Common myeloid progenitor, CD34-positive (primary cell): ENCODE measurements around the gene GOSR2.
"Not testable (repeated sequence)": the region's sequence is repeated elsewhere in the genome, so short reads cannot be mapped to it uniquely, and the experiment has no call there.

Source experiments
- CTCF ChIA-PET: fragments of 350-600 bp; sonication (Branson Sonifier 250); formaldehyde crosslinking; loops from one replicate; lab custom pipeline; 2021; ENCODE audit warnings: antibody characterized with exemption; lab: Charles Lee
- POLR2A ChIA-PET: fragments of 350-600 bp; sonication (Branson Sonifier 250); formaldehyde crosslinking; loops from one replicate; lab custom pipeline; 2021; ENCODE audit warnings: antibody characterized with exemption; lab: Charles Lee
- DNase-seq, 3 donors: peaks; one replicate each; pipeline versions ENCODE4 v3.0.0 to v3.0.0-alpha.2; 2013
- H3K27ac ChIP-seq, 2 experiments: 1 replicate in 1 of 2; 2 replicates in 1 of 2; pipeline ENCODE4 v1.7.0; 2013; ENCODE audit warnings: inconsistent platforms in 2 of 2, low read length in 2 of 2, mild to moderate bottlenecking in 2 of 2, low read depth in 1 of 2, moderate library complexity in 1 of 2; ENCODE audit not compliant: severe bottlenecking in 2 of 2, insufficient read depth in 1 of 2, poor library complexity in 1 of 2
- H3K27me3 ChIP-seq, 5 experiments: replicated peaks in 2 of 5; 1 replicate in 3 of 5; 2 replicates in 2 of 5; pipeline versions ENCODE4 v1.6.1 to v1.7.0; 2013; ENCODE audit warnings: low read length in 4 of 5, mild to moderate bottlenecking in 2 of 5, moderate library complexity in 2 of 5, inconsistent platforms in 1 of 5; ENCODE audit not compliant: insufficient read depth in 5 of 5, control insufficient read depth in 4 of 5
- H3K36me3 ChIP-seq, 4 experiments: 1 replicate in 2 of 4; 2 replicates in 2 of 4; pipeline versions ENCODE4 v1.6.1 to v1.7.0; 2013; ENCODE audit warnings: low read length in 3 of 4, control low read depth in 1 of 4, mild to moderate bottlenecking in 1 of 4; ENCODE audit not compliant: control insufficient read depth in 4 of 4, insufficient read depth in 4 of 4
- H3K4me1 ChIP-seq, 4 experiments: 1 replicate in 3 of 4; 2 replicates in 1 of 4; pipeline versions ENCODE4 v1.6.1 to v1.7.1; 2013; ENCODE audit warnings: low read length in 3 of 4, mild to moderate bottlenecking in 3 of 4, control low read depth in 1 of 4, inconsistent platforms in 1 of 4, moderate library complexity in 1 of 4; ENCODE audit not compliant: control insufficient read depth in 4 of 4, insufficient read depth in 4 of 4; ENCODE audit errors: control extremely low read depth in 1 of 4
- H3K4me3 ChIP-seq, 7 experiments: 1 replicate in 4 of 7; 2 replicates in 3 of 7; pipeline versions ENCODE4 v1.5.1 to v1.7.0; 2013; ENCODE audit warnings: mild to moderate bottlenecking in 7 of 7, low read length in 6 of 7, moderate library complexity in 6 of 7, inconsistent platforms in 2 of 7, low read depth in 2 of 7, control low read depth in 1 of 7; ENCODE audit not compliant: insufficient read depth in 4 of 7, control insufficient read depth in 1 of 7; ENCODE audit errors: extremely low read depth in 1 of 7
- H3K9me3 ChIP-seq, 5 experiments: 1 replicate in 4 of 5; 2 replicates in 1 of 5; pipeline versions ENCODE4 v1.6.1 to v1.7.1; 2013; ENCODE audit warnings: low read length in 4 of 5, mild to moderate bottlenecking in 2 of 5, inconsistent platforms in 1 of 5, low read depth in 1 of 5, moderate library complexity in 1 of 5; ENCODE audit not compliant: control insufficient read depth in 4 of 5, insufficient read depth in 2 of 5; ENCODE audit errors: control extremely low read depth in 1 of 5
- WGBS: methylation state at CpG from one replicate; pipeline ENCODE4 v1.1.5; 2013; ENCODE audit not compliant: insufficient coverage; 5-methylcytosine and 5-hydroxymethylcytosine counted together

Gene GOSR2

GRCh38 chr17:46983782-46984181 is 60.8 kb downstream of the GOSR2 start:
- Histone ChIP-seq H3K9me3 (no peaks in the 10 kb centered on the region), H3K36me3 (no peaks in the 10 kb centered on the region), H3K4me1 (peaks cover 0 to 8% (median 7%) of the 10 kb centered on the region in 4 experiments), H3K4me3 (no peak overlapping the region), H3K27ac (no peak overlapping the region), H3K27me3 (peaks cover 0 to 31% (median 6%) of the 10 kb centered on the region in 5 experiments)
- CTCF ChIA-PET = no interaction called here
- no peak for DNase-seq
- POLR2A ChIA-PET = no interaction called here
- WGBS = 77% methylated on average over 5 of the region's 6 CpGs

DNA sequence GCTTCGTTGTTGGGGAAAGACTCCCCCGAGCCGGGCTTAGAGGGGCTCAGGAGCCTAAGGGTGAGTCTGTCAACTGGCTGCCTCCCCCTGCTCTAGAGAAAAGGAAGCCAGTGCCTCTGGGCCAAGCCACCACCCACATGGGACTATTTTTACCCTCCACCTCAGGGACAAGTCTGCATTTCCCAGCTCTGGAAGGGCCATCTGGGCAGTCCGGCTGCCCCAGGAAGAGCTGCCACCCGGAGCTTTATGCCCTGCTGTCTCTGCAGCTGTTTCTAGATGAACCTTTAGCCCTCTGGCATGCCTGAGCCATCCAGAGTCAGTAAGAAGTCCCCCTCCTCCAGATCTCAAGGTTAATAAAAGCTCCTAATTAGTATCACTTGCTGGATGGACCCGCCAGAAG is 61.4 kb downstream of the GOSR2 start:
- no peak overlapping the region for H3K27ac ChIP-seq
- no peaks in the 10 kb centered on the region for H3K36me3 ChIP-seq
- POLR2A ChIA-PET = no interaction called here
- peaks cover 0 to 25% (median 5%) of the 10 kb centered on the region in 5 experiments for H3K27me3 ChIP-seq
- no peak for DNase-seq
- 45% methylated on average over 4 of the region's 6 CpGs for WGBS
- H3K4me1 ChIP-seq = peaks cover 0 to 2% (median 2%) of the 10 kb centered on the region in 4 experiments
- H3K9me3 ChIP-seq = no peaks in the 10 kb centered on the region
- no peak overlapping the region for H3K4me3 ChIP-seq
- CTCF ChIA-PET = no interaction called here

DNA sequence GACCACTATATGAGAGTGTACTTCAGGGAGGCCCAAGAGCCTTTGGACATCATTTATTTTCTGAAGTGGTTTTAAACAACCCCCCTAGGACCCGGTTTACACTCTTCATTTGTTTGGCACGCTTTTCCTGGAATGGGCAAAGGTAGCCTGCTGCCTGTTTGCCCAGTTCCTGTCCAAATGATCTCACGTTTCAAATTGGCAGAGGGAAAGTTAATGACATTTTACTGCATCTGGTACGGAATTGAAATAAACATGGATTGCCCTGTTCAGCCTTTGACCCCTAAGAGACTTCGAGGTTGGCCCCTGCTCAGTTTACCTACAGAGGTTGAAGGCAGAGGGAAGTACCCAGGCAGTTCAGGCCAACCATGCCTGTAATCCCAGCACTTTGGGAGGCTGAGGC is 61.9 kb downstream of the GOSR2 start:
- Histone ChIP-seq H3K9me3 (no peaks in the 10 kb centered on the region), H3K36me3 (no peaks in the 10 kb centered on the region), H3K27me3 (peaks cover 0 to 20% (median 3%) of the 10 kb centered on the region in 5 experiments), H3K4me3 (no peak overlapping the region), H3K27ac (no peak overlapping the region), H3K4me1 (no peaks in the 10 kb centered on the region)
- DNase-seq = no peak
- POLR2A ChIA-PET = no interaction called here
- CTCF ChIA-PET = no interaction called here
- WGBS = 96% methylated on average over 5 of the region's 5 CpGs

GRCh38 chr17:46986366-46986765 is 63.4 kb downstream of the GOSR2 start:
- no peak overlapping the region for H3K4me3 ChIP-seq
- no peaks in the 10 kb centered on the region for H3K9me3 ChIP-seq
- ChIA-PET CTCF (interaction anchor here (2.0 kb wide), 1 partner anchor 44 kb away, joined by 6 read pairs; no protein-coding TSS in a partner anchor), POLR2A (no interaction called here)
- no peaks in the 10 kb centered on the region for H3K36me3 ChIP-seq
- 95% methylated on average over 6 of the region's 7 CpGs for WGBS
- DNase-seq = no peak
- H3K27me3 ChIP-seq = peaks cover 0 to 7% (median 3%) of the 10 kb centered on the region in 5 experiments
- H3K27ac ChIP-seq = no peak overlapping the region
- no peaks in the 10 kb centered on the region for H3K4me1 ChIP-seq

GRCh38 chr17:46987927-46988326 is 65.0 kb downstream of the GOSR2 start:
- H3K36me3 ChIP-seq, POLR2A ChIA-PET, H3K4me3 ChIP-seq, H3K9me3 ChIP-seq, CTCF ChIA-PET, H3K4me1 ChIP-seq, DNase-seq, H3K27ac ChIP-seq, H3K27me3 ChIP-seq: not testable (repeated sequence)
- 100% methylated on average over 5 of the region's 5 CpGs for WGBS

GRCh38 chr17:46989637-46990431 is 66.9 kb downstream of the GOSR2 start:
- 86% methylated on average over 7 of the region's 11 CpGs for WGBS
- ChIA-PET CTCF (no interaction called here), POLR2A (interaction anchor here (0.6 kb wide), 1 partner anchor 19 kb away, joined by 6 read pairs; no protein-coding TSS in a partner anchor)
- H3K4me1 ChIP-seq = no peaks in the 10 kb centered on the region
- H3K9me3 ChIP-seq = no peaks in the 10 kb centered on the region
- H3K36me3 ChIP-seq = no peaks in the 10 kb centered on the region
- H3K4me3 ChIP-seq = no peak overlapping the region
- no peak overlapping the region for H3K27ac ChIP-seq
- H3K27me3 ChIP-seq = no peaks in the 10 kb centered on the region
- no peak for DNase-seq

- H3K27ac ChIP-seq = no peak overlapping the region
- no peak for DNase-seq
- H3K4me3 ChIP-seq = no peak overlapping the region
- ChIA-PET CTCF (interaction anchor here (1.1 to 1.5 kb wide), 3 partner anchors 13 to 149 kb away, joined by 3 to 4 read pairs (median 3); no protein-coding TSS in a partner anchor), POLR2A (no interaction called here)
- H3K27me3 ChIP-seq = no peaks in the 10 kb centered on the region
- 100% methylated on average over 1 of the region's 1 CpG for WGBS
- H3K9me3 ChIP-seq = no peaks in the 10 kb centered on the region
- H3K36me3 ChIP-seq = no peaks in the 10 kb centered on the region
- H3K4me1 ChIP-seq = no peaks in the 10 kb centered on the region
Observed at GRCh38 chr17:46991617-46992016, 68.7 kb downstream of the GOSR2 start.
